ENCODE measurements around the gene PDGFB.

DNA sequence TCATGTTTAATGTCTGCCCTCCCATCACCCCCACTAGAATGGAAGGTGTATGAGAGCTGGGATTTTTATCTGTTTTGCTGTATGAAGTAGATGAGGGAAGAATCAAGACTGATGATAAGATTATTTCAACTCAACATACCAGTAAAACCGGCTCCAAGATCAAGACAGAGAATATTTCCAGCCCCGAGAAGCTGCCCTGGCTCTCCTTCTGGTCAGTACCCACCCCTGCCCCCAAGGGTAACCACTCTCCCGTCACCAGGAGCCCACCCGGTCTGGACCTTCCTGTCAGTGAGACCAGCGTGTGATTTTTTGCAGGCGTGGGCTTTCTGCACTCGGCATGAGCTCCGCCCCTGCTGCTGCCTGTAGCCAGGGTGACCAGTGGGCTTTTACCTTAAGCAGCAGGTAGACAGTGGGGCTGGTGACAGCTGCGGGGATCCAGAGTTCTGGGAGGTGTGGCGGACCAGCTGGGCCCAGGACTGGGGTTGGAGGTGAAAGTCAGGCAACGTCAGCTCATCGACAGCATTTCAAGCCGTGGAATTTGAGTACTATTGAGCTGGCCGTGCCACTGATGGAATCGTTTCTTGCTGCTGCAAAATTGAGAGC lies 49.1 kb upstream of the PDGFB start:
- TF ChIP-seq ARNT (IDR thresholded peaks at IDR 0.05) (no peak), ZNF384 (IDR thresholded peaks at IDR 0.05) (no peak), NFRKB (IDR thresholded peaks at IDR 0.05) (no peak), BHLHE40 (IDR thresholded peaks at IDR 0.05; ENCODE audit: borderline replicate concordance) (no peak), FOXM1 (IDR thresholded peaks at IDR 0.05; ENCODE audit: borderline replicate concordance) (no peak), SP1 (IDR thresholded peaks at IDR 0.05) (no peak), HDGF (IDR thresholded peaks at IDR 0.05; ENCODE audit: borderline replicate concordance) (no peak), SUZ12 (IDR thresholded peaks at IDR 0.05) (no peak), TARDBP (IDR thresholded peaks at IDR 0.05) (no peak), ELF4 (IDR thresholded peaks at IDR 0.05) (no peak), L3MBTL2 (conservative IDR thresholded peaks at IDR 0.05) (no peak), CTBP1 (IDR thresholded peaks at IDR 0.05; ENCODE audit: borderline replicate concordance) (no peak)
